ENCODE results near the gene PRLHR.

- TF ChIP-seq PATZ1 (CRISPR knock-in tag; IDR thresholded peaks at IDR 0.05; ENCODE audit: borderline replicate concordance), result no peak
- TF ChIP-seq, protein P1, sequence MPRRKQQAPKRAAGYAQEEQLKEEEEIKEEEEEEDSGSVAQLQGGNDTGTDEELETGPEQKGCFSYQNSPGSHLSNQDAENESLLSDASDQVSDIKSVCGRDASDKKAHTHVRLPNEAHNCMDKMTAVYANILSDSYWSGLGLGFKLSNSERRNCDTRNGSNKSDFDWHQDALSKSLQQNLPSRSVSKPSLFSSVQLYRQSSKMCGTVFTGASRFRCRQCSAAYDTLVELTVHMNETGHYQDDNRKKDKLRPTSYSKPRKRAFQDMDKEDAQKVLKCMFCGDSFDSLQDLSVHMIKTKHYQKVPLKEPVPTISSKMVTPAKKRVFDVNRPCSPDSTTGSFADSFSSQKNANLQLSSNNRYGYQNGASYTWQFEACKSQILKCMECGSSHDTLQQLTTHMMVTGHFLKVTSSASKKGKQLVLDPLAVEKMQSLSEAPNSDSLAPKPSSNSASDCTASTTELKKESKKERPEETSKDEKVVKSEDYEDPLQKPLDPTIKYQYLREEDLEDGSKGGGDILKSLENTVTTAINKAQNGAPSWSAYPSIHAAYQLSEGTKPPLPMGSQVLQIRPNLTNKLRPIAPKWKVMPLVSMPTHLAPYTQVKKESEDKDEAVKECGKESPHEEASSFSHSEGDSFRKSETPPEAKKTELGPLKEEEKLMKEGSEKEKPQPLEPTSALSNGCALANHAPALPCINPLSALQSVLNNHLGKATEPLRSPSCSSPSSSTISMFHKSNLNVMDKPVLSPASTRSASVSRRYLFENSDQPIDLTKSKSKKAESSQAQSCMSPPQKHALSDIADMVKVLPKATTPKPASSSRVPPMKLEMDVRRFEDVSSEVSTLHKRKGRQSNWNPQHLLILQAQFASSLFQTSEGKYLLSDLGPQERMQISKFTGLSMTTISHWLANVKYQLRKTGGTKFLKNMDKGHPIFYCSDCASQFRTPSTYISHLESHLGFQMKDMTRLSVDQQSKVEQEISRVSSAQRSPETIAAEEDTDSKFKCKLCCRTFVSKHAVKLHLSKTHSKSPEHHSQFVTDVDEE (CRISPR knock-in tag; IDR thresholded peaks at IDR 0.05), result no peak
- TF ChIP-seq ESRRG (CRISPR knock-in tag; IDR thresholded peaks at IDR 0.05), result no peak
Observed at GRCh38 chr10:118551535-118552100, 43.8 kb downstream of the PRLHR start.
